Measurements from ENCODE around the gene TRMU.

- peak; percentile 84 for TF ChIP-seq TAF1 (IDR thresholded peaks at IDR 0.05; ENCODE audit: borderline replicate concordance, low read depth, low read length)
- peak; percentile 89 for TF ChIP-seq POLR2AphosphoS5 (IDR thresholded peaks at IDR 0.05; ENCODE audit: low read depth, low read length)
These were observed at the start of gene TRMU for GRCh38 chr22:46335201-46336118.
